Endothelial cell of umbilical vein (primary cell): ENCODE measurements around the gene NPM3. TPM values are rescaled to one million over a fixed set of nuclear protein-coding genes. Genes with fewer than 3 reads are reported as not detected.

Experiments used
- BruUV-seq: library from RNA; stranded (reverse); fragments of 400-500 nt; replicated peaks from 2 replicates; lab custom pipeline; 2021; lab: Mats Ljungman, UMichigan
- CTCF ChIA-PET: fragments of 300-600, 350-600 bp; sonication (Branson Sonifier 250); formaldehyde crosslinking; loops from one replicate; lab custom pipeline; 2021; ENCODE audit warnings: antibody characterized with exemption, inconsistent platforms; lab: Charles Lee
- POLR2A ChIA-PET: fragments of 300-600, 350-600 bp; sonication (Branson Sonifier 250); formaldehyde crosslinking; loops from one replicate; lab custom pipeline; 2021; ENCODE audit warnings: antibody characterized with exemption, inconsistent platforms; lab: Charles Lee
- DNase-seq: peaks from one replicate; pipeline ENCODE4 v3.0.0-alpha.2; 2011; ENCODE audit warnings: low read depth, low spot score
- FAIRE-seq: peaks from 2 replicates; lab custom pipeline; 2011; peaks lifted over from hg19 to GRCh38; lab: Jason Lieb, UNC
- H2AFZ ChIP-seq: 2 replicates; pipeline ENCODE4 v1.6.0; 2012; ENCODE audit warnings: low read depth, low read length, control low read depth, inconsistent platforms
- H3K27ac ChIP-seq: 2 replicates; pipeline ENCODE4 v1.5.1; 2011; ENCODE audit warnings: low read depth, mild to moderate bottlenecking, control low read depth, low read length, moderate library complexity; ENCODE audit not compliant: insufficient read depth
- H3K27me3 ChIP-seq, 2 experiments: 2 replicates each; pipeline versions ENCODE4 v1.6.0 to v1.6.1; 2011; ENCODE audit warnings: low read length in 2 of 2, mixed read lengths in 1 of 2; ENCODE audit not compliant: control insufficient read depth in 2 of 2, insufficient read depth in 2 of 2
- H3K36me3 ChIP-seq, 2 experiments: 2 replicates in 1 of 2; 3 replicates in 1 of 2; pipeline ENCODE4 v1.5.1; 2011; ENCODE audit warnings: low read length in 2 of 2, mild to moderate bottlenecking in 1 of 2, moderate library complexity in 1 of 2; ENCODE audit not compliant: control insufficient read depth in 2 of 2, insufficient read depth in 2 of 2; ENCODE audit errors: extremely low read depth in 1 of 2
- H3K4me1 ChIP-seq: 3 replicates; pipeline ENCODE4 v1.5.1; 2011; ENCODE audit warnings: mild to moderate bottlenecking, low read length; ENCODE audit not compliant: control insufficient read depth, insufficient read depth; ENCODE audit errors: extremely low read depth
- H3K4me2 ChIP-seq: 2 replicates; pipeline ENCODE4 v1.6.1; 2011; ENCODE audit warnings: low read length, control low read depth, mixed read lengths; ENCODE audit not compliant: insufficient read depth
- H3K4me3 ChIP-seq, 3 experiments: fragments of 200-600 bp in 1 of 3; sonication (generic), shearing (Covaris generic) in 1 of 3; replicated peaks in 1 of 3; 2 replicates each; pipeline ENCODE4 v1.5.1; 2011 to 2016; ENCODE audit warnings: control low read depth in 3 of 3, low read length in 3 of 3, mild to moderate bottlenecking in 2 of 3, inconsistent platforms in 1 of 3, low read depth in 1 of 3, moderate library complexity in 1 of 3; ENCODE audit not compliant: insufficient read depth in 1 of 3
- H3K79me2 ChIP-seq: 2 replicates; pipeline ENCODE4 v1.6.0; 2012; ENCODE audit warnings: low read length, inconsistent platforms; ENCODE audit not compliant: control insufficient read depth, insufficient read depth
- H3K9ac ChIP-seq: replicated peaks from 2 replicates; pipeline ENCODE3; 2011; ENCODE audit warnings: low read length, control low read depth; ENCODE audit not compliant: insufficient read depth; ENCODE audit errors: extremely low read depth
- H3K9me1 ChIP-seq: replicated peaks from 3 replicates; pipeline ENCODE4 v1.6.0; 2011; ENCODE audit warnings: mild to moderate bottlenecking, low read length; ENCODE audit not compliant: control insufficient read depth, insufficient read depth; ENCODE audit errors: extremely low read depth
- H3K9me3 ChIP-seq: replicated peaks from 2 replicates; pipeline ENCODE4 v1.5.1; 2012; ENCODE audit warnings: low read length, inconsistent platforms; ENCODE audit not compliant: control insufficient read depth, insufficient read depth
- H4K20me1 ChIP-seq: replicated peaks from 2 replicates; pipeline ENCODE3; 2011; ENCODE audit warnings: mild to moderate bottlenecking, low read length; ENCODE audit not compliant: control insufficient read depth, insufficient read depth; ENCODE audit errors: extremely low read depth
- EZH2 ChIP-seq: IDR thresholded peaks from 2 replicates; pipeline ENCODE4 v1.6.1; 2012; ENCODE audit warnings: borderline replicate concordance, low read depth, mild to moderate bottlenecking, moderate library complexity, low read length, inconsistent platforms; ENCODE audit not compliant: severe bottlenecking
- FOS ChIP-seq: IDR thresholded peaks from 2 replicates; pipeline ENCODE4 v1.6.1; 2011; ENCODE audit warnings: mild to moderate bottlenecking, low read length, moderate library complexity, borderline replicate concordance; ENCODE audit not compliant: insufficient read depth
- JUN ChIP-seq: IDR thresholded peaks from 2 replicates; pipeline ENCODE4 v1.6.1; 2011; ENCODE audit warnings: borderline replicate concordance, low read depth; ENCODE audit not compliant: insufficient read length, insufficient read depth
- MYC ChIP-seq: IDR thresholded peaks from one replicate; pipeline ENCODE4 v1.6.1; 2011; ENCODE audit warnings: mild to moderate bottlenecking, low read depth, low read length
- POLR2A ChIP-seq: IDR thresholded peaks from 2 replicates; pipeline ENCODE4 v1.6.1; 2012; ENCODE audit warnings: low read depth, mild to moderate bottlenecking, control low read depth, low read length
- POLR2AphosphoS5 ChIP-seq: IDR thresholded peaks from 2 replicates; pipeline ENCODE4 v1.6.1; 2012; ENCODE audit warnings: low read depth, mild to moderate bottlenecking, control low read depth, low read length, moderate library complexity; ENCODE audit not compliant: insufficient read depth
- dilution Hi-C: fragments of 300-500 bp; cut with MboI; formaldehyde crosslinking; loops from one replicate; pipeline ENCODE4 v1.15.0; 2019; ENCODE audit warnings: low sequenced_read_pairs; ENCODE audit not compliant: extremely low pct_ligation_motif_present
- intact Hi-C: fragments of 100-400 bp; cut with micrococcal nuclease; formaldehyde crosslinking; loops from one replicate; pipeline ENCODE4 v1.10.0; 2022
- polyA plus RNA-seq, 4 experiments: library from polyadenylated mRNA; depleted of rRNA in 3 of 4; stranded (reverse) in 3 of 4; unstranded in 1 of 4; fragments of >200 nt; gene quantifications; 2 replicates each; pipeline versions ENCODE4 v1.2.1 to v1.2.3, GENCODE V29; 2011 to 2012; ENCODE audit warnings: missing spikeins in 1 of 4
- total RNA-seq: library from RNA; stranded (reverse); gene quantifications from 2 replicates; pipeline ENCODE4 v1.2.3, GENCODE V29; 2021

NPM3 gene
- total and polyA plus RNA-seq, 2 donors (not counting 3 experiments of a cell fraction or from before 2014, with no cell fraction given), result 55.4 to 71.3 TPM

DNA sequence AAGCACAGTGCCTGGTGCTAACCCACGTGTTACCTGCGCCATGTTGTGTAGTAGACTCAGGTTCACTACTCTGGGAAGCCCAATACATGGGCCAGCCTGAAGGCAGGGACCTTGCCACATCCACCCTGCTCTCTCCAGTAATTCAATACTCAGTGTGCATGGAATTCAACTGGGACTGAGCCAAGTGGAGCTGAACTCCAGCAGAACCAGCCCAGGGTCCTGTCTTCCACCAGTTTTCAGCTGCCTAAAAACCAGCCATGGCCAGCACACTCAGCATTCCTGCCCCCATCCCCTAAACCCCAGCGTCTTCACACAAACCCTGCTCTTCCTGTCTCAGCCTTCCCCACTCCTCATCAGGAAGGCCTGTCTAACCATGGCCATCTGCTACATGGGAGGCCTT lies 22.7 kb downstream of the NPM3 start:
- Histone ChIP-seq H3K4me2 (no peak overlapping the region), H3K9me3 (no peaks in the 10 kb centered on the region), H4K20me1 (no peaks in the 10 kb centered on the region), H3K9ac (no peak overlapping the region), H3K79me2 (no peaks in the 10 kb centered on the region), H3K4me1 (no peaks in the 10 kb centered on the region), H3K9me1 (no peaks in the 10 kb centered on the region), H3K27me3 (peaks cover 10 to 20% of the 10 kb centered on the region in 2 experiments), H2AFZ (no peak overlapping the region), H3K27ac (no peak overlapping the region), H3K36me3 (no peaks in the 10 kb centered on the region), H3K4me3 (no peak overlapping the region)
- TF ChIP-seq MYC (no peak), POLR2A (no peak), EZH2 (no peak), JUN (no peak), FOS (no peak), POLR2AphosphoS5 (no peak)
- POLR2A ChIA-PET, result no interaction called here
- dilution Hi-C loops (no loop called here), intact Hi-C loops (no loop called here)
- FAIRE-seq (no peak), DNase-seq (no peak)
- BruUV-seq, result no TSS peak
- CTCF ChIA-PET, result no interaction called here

DNA sequence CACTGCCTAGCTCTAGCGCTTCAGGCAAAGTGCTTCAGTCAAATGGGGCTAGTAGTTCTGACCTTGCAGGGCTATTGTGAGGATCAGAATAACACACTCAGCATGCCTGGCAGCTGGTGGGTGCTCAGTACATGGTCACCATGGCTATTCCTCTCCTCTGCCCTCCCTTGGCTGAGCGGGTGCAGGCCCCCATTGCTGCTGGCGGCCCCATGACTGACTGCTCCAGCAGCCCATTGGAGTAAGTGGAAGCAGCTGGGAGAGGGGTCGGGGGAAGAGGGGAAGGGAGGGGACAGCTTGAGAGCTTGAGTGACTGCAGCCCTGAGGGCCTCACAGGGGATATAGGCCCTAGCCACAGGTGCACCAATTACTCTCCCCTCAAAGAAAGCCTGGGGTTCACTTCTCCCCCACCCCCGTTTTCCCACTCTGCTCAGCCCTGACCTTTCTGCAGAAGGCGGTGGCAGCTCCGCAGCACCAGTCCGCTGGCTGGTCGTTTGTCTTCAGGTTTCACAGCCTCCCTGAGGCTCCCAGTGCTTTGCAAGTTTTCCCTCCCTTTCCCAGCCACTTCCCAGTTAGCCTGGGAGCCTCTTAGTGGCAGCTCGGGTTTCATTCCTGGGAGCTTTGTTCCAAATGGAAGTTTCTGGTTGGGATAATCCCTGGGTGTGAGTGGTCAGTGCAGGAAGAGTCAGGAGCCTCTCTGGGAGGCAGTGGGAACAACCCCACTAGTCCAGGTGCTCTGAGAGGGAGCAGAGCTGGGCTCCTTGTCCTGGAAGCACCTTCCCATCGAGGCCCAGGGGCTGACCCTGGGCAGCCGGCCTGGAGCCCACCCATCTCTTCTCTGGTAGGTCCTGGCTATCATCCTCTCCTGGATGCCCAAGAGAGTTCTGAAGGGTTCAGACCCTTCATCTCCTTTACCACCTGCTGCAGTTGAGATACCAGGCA lies 23.7 kb downstream of the NPM3 start:
- FAIRE-seq (no peak), DNase-seq (no peak)
- BruUV-seq, result no TSS peak
- intact Hi-C loops (no loop called here), dilution Hi-C loops (no loop called here)
- H3K4me3 ChIP-seq, result no peak overlapping the region
- H3K9ac ChIP-seq, result no peak overlapping the region
- no peak overlapping the region for H3K4me2 ChIP-seq
- H3K27ac ChIP-seq, result no peak overlapping the region
- H3K9me3 ChIP-seq, result no peaks in the 10 kb centered on the region
- TF ChIP-seq FOS (no peak), MYC (no peak)
- no peaks in the 10 kb centered on the region for H4K20me1 ChIP-seq
- no peaks in the 10 kb centered on the region for H3K79me2 ChIP-seq
- CTCF ChIA-PET, result interaction anchor here (0.9 to 2.2 kb wide), 3 partner anchors 13 to 22 kb away, joined by 3 to 9 read pairs (median 8); no protein-coding TSS in a partner anchor
- no peaks in the 10 kb centered on the region for H3K4me1 ChIP-seq
- no peaks in the 10 kb centered on the region for H3K9me1 ChIP-seq
- no peak overlapping the region for H2AFZ ChIP-seq
- POLR2A ChIA-PET, result no interaction called here
- H3K27me3 ChIP-seq, result peaks cover 3 to 15% of the 10 kb centered on the region in 2 experiments
- no peaks in the 10 kb centered on the region for H3K36me3 ChIP-seq
